HUES6 (cell line): ENCODE measurements around the gene KAZALD1.

Experiments
- H3K27ac ChIP-seq: 2 replicates; pipeline ENCODE4 v1.7.0; 2013; ENCODE audit warnings: low read depth, mild to moderate bottlenecking, low read length, inconsistent platforms
- H3K27me3 ChIP-seq: 2 replicates; pipeline ENCODE4 v1.6.1; 2013; ENCODE audit warnings: low read length; ENCODE audit not compliant: control insufficient read depth, insufficient read depth
- H3K36me3 ChIP-seq: 2 replicates; pipeline ENCODE4 v1.6.1; 2013; ENCODE audit warnings: low read length; ENCODE audit not compliant: control insufficient read depth, insufficient read depth
- H3K4me1 ChIP-seq: 2 replicates; pipeline ENCODE4 v1.6.1; 2013; ENCODE audit warnings: low read length; ENCODE audit not compliant: control insufficient read depth, insufficient read depth
- H3K4me3 ChIP-seq: 2 replicates; pipeline ENCODE4 v1.5.1; 2013; ENCODE audit warnings: low read depth, low read length
- H3K9ac ChIP-seq: one replicate; pipeline ENCODE4 v1.6.1; 2013; ENCODE audit warnings: mild to moderate bottlenecking, low read length
- H3K9me3 ChIP-seq: 2 replicates; pipeline ENCODE4 v1.6.1; 2013; ENCODE audit warnings: low read depth, low read length; ENCODE audit not compliant: control insufficient read depth, insufficient read depth

KAZALD1 gene

DNA sequence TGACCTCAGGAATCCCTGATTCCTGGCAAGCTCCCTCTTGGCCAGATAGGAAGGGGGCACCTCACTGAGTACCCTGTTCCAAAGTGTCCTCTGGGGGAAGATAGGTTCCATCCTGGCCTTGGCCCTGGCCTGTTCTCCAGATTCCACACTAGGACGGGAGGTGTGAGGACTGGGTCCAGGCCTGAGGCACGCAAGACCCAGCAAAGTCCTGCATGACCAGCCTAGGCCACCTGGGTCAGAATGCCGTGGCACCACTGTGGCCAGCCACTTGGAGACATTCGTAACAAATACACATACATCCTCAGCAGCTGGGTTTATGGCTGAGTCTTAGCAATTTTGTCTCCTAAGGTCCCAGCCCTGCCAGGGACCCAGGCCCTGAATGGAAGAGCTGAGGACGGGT, 46.0 kb downstream of the KAZALD1 start:
- Histone ChIP-seq H3K4me3 (no peak overlapping the region), H3K36me3 (no peaks in the 10 kb centered on the region), H3K9ac (no peak overlapping the region), H3K4me1 (no peaks in the 10 kb centered on the region), H3K27me3 (peaks cover 40% of the 10 kb centered on the region), H3K27ac (no peak overlapping the region), H3K9me3 (no peaks in the 10 kb centered on the region)

DNA sequence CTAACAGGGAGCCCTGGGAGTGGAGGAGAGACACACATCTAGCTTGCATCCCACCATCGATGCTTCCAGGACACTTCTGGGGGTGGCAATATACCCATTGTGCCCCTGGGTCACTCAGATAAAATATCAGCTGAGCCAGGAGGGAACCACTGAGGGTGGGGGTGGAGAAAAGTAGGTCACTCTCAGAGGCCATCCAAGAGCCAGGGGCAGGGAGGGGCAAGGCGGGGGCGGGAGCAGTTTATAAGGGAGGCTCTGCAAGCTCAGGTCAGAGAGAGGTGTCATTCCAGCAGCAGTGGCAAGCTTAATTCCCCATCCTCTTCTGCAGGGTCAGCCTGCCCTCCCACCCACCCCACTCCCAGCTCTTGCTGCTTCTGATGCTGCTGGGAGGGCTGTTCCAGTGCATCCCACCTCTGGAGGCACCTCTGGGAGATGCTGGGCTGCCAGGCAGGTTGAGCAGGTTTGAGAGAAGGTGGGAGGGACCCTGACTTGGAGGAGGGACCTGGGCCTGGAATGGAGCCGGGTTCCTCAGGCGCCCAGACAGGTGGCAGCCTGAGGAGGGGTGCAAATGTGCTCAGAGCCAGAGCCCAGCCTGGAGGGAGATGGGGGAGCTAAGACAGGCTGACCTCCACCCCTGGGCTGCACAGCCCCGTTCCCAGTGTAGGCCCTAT, 49.2 kb downstream of the KAZALD1 start:
- H3K27me3 ChIP-seq: peaks cover 50% of the 10 kb centered on the region
- no peak overlapping the region for H3K27ac ChIP-seq
- no peaks in the 10 kb centered on the region for H3K36me3 ChIP-seq
- no peaks in the 10 kb centered on the region for H3K4me1 ChIP-seq
- no peak overlapping the region for H3K4me3 ChIP-seq
- H3K9ac ChIP-seq: no peak overlapping the region
- H3K9me3 ChIP-seq: no peaks in the 10 kb centered on the region

DNA sequence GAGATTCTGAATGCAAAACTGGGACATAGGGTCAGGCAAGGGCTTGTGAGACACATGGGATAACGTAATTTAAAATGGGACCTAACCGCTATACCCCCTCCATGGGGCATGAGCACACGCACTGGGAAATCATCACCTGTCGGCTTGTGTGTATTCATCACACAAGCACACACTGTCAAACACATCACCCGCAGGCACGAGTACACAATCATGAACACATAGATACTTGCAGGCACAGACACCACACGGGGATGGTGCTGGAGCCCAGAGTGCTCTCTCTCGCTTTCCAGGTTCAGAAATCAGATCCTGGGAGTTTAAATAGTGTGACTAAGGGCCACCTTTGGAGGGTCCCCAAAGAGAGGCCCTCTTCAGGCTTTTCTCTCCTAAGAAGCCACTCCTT, 49.8 kb downstream of the KAZALD1 start:
- no peak overlapping the region for H3K27ac ChIP-seq
- peaks cover 54% of the 10 kb centered on the region for H3K27me3 ChIP-seq
- no peak overlapping the region for H3K9ac ChIP-seq
- H3K9me3 ChIP-seq: no peaks in the 10 kb centered on the region
- H3K4me1 ChIP-seq: no peaks in the 10 kb centered on the region
- H3K4me3 ChIP-seq: no peak overlapping the region
- H3K36me3 ChIP-seq: no peaks in the 10 kb centered on the region

DNA sequence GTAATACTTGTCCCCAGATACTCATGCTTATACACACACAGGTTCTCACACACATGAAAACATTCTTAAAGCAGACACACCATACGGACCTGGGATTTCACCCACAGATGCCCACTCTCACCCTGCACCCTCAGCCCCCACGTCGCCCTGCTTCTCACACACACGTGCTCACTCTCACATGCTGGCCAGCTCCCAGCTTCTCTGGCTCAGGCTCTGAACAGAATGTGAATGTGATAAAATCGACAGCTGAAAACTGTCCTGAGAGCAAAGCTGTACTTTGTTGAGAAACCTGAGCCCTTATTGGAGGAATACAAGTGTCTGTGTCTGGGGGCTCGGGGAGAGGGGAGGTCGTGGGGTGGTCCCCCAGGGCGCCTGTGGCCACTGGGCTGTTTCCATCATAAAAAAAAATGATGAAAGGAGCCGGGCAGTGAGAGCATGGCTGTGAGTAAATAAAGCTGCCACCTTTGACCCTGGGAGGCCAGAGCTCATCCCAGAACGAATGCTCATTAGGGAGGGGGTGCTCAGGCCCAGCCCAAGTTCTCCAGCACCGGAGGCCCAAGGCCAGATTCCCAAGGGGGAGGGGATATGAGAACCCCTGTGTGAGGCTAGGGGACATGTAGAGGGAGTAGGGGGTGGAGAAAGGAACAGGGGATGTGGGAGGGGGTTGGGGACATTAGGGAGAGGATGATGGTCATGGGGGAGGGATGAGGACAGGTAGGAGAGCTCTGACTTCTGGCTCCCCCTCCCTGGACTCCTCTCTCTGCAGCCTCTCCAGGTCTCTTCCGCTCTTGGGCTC, 51.2 kb downstream of the KAZALD1 start:
- Histone ChIP-seq H3K9me3 (no peaks in the 10 kb centered on the region), H3K27me3 (peaks cover 60% of the 10 kb centered on the region), H3K4me3 (no peak overlapping the region), H3K36me3 (no peaks in the 10 kb centered on the region), H3K4me1 (no peaks in the 10 kb centered on the region), H3K27ac (no peak overlapping the region), H3K9ac (no peak overlapping the region)

DNA sequence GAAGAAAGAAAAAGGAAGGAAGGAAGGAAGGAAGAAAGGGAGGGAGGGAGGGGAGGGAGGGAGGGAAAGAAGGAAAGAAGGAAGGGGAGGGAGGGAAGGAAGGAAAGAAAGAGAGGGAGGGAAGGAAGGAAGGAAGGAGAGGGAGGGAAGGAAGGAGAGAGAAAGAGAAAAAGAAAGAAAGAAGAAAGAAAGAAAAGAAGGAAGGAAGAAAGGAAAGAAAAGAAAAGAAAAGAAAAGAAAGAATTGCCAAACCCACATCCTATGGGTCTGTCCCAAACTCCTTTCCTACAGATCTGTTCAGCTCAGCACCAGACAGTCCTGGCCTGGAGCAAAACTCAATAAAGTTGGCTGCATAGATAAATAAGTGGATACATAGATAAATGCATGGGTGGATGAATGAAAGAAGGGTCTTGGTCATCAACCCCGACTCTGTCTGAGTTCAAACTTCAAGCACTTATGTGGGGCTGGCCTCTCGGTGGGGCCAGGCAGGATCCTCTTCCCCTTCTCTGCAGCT, 52.2 kb downstream of the KAZALD1 start:
- Histone ChIP-seq H3K27ac (no peak overlapping the region), H3K4me3 (no peak overlapping the region), H3K9me3 (no peaks in the 10 kb centered on the region), H3K9ac (no peak overlapping the region), H3K27me3 (peaks cover 66% of the 10 kb centered on the region), H3K4me1 (no peaks in the 10 kb centered on the region), H3K36me3 (no peaks in the 10 kb centered on the region)

DNA sequence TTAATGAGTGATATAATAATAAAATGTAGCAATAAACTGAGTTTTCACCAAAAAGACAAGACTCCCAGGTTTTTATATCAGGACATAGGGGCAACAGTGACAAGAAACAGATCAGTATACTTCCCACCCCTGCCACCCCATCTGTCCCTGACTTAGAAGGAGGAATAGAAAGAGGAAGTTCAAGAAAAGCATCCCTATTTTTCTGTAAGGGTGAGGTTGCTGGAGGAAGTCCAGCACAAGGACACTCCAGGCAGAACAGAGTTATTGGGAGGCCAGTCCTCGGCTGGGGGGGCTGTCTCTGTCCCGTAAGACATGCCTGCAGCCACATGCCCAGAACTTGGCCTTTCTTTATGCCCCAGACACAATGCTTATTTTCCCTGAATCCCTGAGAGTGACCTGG, 52.9 kb downstream of the KAZALD1 start:
- H3K9me3 ChIP-seq: no peaks in the 10 kb centered on the region
- no peak overlapping the region for H3K27ac ChIP-seq
- H3K4me3 ChIP-seq: no peak overlapping the region
- H3K27me3 ChIP-seq: peaks cover 73% of the 10 kb centered on the region
- H3K9ac ChIP-seq: no peak overlapping the region
- no peaks in the 10 kb centered on the region for H3K36me3 ChIP-seq
- no peaks in the 10 kb centered on the region for H3K4me1 ChIP-seq
